Astrocyte of the spinal cord (primary cell): ENCODE results near the gene TOR1AIP1.

Experiments
- DNase-seq: peaks from one replicate; pipeline ENCODE4 v3.0.0; 2011; ENCODE audit warnings: low read depth, low spot score
- H3K4me3 ChIP-seq: 2 replicates; pipeline ENCODE4 v1.5.1; 2011; ENCODE audit warnings: low read depth, mild to moderate bottlenecking, low read length, moderate library complexity
- CTCF ChIP-seq: IDR thresholded peaks from 2 replicates; pipeline ENCODE4 v1.5.1; 2012; ENCODE audit warnings: low read depth, mild to moderate bottlenecking, low read length, inconsistent platforms
- in situ Hi-C: cut with HindIII; loops from 2 replicates; pipeline ENCODE4 v1.10.0; 2017; ENCODE audit warnings: low sequenced_read_pairs

Gene TOR1AIP1

GRCh38 chr1:179857009-179857408 lies 25.1 kb upstream of the TOR1AIP1 start:
- in situ Hi-C loops: no loop called here
- no peak for TF ChIP-seq CTCF
- no peak overlapping the region for H3K4me3 ChIP-seq
- no peak for DNase-seq

- H3K4me3 ChIP-seq: no peak overlapping the region
- no peak for DNase-seq
- in situ Hi-C loops: no loop called here
- no peak for TF ChIP-seq CTCF
Measured at GRCh38 chr1:179860652-179861051, 21.4 kb upstream of the TOR1AIP1 start.

- in situ Hi-C loops: no loop called here
Measured at GRCh38 chr1:179865377-179865776, 16.7 kb upstream of the TOR1AIP1 start.

GRCh38 chr1:179866616-179867015 lies 15.5 kb upstream of the TOR1AIP1 start:
- in situ Hi-C loops: no loop called here
- no peak overlapping the region for H3K4me3 ChIP-seq
- TF ChIP-seq CTCF: no peak
- no peak for DNase-seq

More at GRCh38 chr1:179865377-179865776, 16.7 kb upstream of the TOR1AIP1 start:
- DNase-seq: no peak
- no peak for TF ChIP-seq CTCF
- H3K4me3 ChIP-seq: no peak overlapping the region

- H3K4me3 ChIP-seq: no peak overlapping the region
- peak; percentile 53 for DNase-seq
- in situ Hi-C loops: no loop called here
- TF ChIP-seq CTCF: peak; percentile 84
Measured at GRCh38 chr1:179867493-179868330, 14.4 kb upstream of the TOR1AIP1 start.

GRCh38 chr1:179870870-179871269 lies 11.2 kb upstream of the TOR1AIP1 start:
- in situ Hi-C loops: no loop called here
- no peak for TF ChIP-seq CTCF
- no peak overlapping the region for H3K4me3 ChIP-seq
- DNase-seq: no peak
